HG03066 (cell line): ENCODE data around the gene TP53RK.

Experiments
- ATAC-seq: cut with Tn5 transposase; IDR thresholded peaks from one replicate; pipeline ENCODE4 v1.9.1; 2021; ENCODE audit warnings: low read depth; ENCODE audit not compliant: unreplicated experiment

Gene TP53RK

DNA sequence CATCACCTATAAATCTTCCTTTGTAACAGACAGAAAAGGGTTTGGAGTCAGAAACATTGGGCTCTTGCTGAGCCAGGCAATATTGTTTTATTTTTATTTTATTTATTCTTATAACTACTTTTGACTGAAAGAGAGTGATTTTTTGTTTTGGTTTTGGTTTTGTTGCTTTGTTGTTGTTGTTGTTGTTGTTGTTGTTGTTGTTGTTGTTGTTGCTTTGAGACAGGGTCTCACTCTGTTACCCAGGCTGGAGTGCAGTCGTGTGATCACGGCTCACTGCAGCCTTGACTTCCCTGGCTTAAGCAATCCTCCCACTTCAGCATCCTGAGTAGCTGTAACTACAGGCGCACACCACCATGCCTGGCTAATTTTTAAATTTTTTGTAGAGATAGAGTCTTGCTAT lies 22.9 kb downstream of the TP53RK start:
- ATAC-seq = no peak

- no peak for ATAC-seq
These were observed 23.6 kb downstream of the TP53RK start for GRCh38 chr20:46665602-46666001.

DNA sequence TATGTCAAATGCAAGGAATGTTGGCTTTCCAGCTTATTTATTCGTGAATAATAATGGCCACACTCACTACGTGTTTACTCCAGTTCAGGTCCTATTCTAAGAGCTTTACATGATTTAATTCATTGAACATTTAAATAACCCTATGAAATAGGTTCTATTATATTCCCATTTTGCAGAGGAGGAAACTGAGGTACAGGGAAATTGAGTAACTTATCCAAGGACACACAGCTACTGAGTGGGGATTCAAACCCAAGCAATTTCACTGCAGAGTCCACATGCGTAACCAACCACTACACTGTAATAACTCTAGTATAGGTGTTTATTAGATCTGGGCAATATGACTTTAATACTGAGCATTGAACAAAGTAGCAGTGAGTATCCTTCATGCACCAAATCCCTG lies 25.7 kb downstream of the TP53RK start:
- ATAC-seq = no peak

DNA sequence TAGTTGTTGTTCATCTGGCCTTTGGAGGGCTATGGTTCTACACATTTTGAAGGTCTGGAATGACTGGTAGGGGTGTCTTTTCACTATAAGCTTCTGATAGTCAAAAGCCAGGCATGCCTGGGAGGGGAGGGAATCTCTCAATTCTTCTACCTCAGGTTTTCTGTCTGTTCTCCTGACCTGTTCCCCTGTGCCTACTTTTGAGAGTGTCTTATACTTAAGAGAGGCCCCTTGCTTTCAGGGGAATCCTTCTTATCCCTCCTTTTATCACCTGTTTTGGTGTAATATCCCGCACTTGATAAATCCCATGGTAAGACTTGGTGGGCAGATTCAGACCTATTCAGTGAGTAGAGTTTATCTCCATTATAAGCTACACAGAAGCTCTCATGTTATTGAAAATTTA lies 27.6 kb downstream of the TP53RK start:
- ATAC-seq = no peak

- no peak for ATAC-seq
These were observed 28.8 kb downstream of the TP53RK start for GRCh38 chr20:46660487-46660886.

DNA sequence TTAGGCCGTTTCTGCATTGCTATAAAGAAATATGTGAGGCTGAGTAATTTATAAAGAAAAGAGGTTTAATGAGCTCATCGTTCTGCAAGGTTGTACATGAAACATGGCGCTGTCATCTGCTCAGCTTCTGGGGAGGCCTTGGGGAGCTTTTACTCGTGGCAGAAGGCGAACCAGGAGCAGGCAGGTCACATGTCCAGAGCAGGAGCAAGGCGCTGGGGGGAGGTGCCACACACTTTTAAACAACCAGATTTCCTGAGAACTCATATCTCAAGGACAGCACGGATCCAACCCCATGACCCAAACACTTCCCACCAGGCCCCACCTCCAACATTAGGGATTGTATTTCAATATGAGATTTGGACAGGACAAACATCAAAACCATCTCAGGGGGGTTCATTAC lies 31.6 kb downstream of the TP53RK start:
- no peak for ATAC-seq

DNA sequence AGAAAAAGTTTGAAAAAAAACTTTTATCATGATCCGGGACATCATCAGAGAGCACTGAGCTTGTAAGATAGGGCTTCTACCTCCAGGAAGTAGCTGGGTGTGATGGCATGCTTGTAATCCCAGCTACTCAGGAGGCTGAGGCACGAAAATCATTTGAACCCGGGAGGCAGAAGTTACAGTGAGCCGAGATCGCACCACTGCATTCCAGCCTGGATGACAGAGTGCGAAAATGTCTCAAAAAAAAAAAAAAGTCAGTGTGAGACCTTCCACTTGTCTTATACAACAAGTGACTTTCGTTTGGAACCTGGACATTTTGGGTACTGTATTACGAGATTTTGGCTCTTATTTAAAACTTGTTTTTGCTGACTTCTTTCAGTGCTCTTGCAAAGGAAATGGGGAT lies 32.1 kb downstream of the TP53RK start:
- no peak for ATAC-seq

GRCh38 chr20:46652699-46653098 lies 36.5 kb downstream of the TP53RK start:
- no peak for ATAC-seq

DNA sequence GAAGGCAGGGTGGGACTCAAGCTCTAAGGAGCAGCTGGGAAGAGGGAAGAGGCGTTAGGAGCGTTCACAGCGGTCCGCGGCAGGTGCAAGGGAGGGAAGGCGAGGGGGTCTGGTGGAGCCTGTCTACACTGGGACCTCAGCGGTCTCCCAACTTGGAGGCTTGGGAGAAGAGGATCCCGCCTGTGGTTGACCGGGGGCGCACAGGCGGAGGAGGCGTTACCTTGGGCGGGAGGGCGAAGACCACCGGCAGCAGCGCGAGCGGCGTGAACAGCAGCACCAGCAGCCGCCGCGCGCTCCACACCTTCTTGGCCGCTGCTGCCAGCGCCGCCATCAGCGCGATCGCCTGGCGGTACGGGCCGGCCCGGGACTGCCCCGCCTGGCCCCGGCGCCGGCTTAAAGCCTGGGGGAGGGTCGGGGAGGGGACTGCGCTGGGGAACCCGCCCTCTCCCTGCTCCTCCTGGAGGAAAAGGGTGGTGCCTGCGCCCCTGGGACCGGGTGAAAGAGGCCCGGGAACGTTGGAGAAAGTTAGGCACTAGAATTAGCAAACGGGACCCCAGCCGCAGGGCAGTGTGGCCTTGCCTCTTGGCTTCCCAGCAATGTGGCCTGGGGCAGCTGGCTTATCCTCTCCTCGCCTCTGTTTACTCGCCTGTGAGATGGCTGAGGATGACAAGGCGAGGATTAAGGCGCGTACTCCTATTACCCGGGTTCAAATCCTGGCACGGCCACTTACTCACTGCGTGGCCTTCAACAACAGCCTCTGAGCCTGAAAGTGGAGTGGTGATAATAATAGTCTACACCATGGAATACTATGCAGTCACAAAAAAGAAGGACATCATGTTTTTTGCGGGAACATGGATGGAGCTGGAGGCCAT lies 37.9 kb downstream of the TP53RK start, which contains the start of gene SLC13A3:
Gene SLC13A3 (minus strand): TSS at position 369 of the 872 bp plus-strand sequence. CDS start 38 bp downstream, at position 331.
- ATAC-seq = no peak

DNA sequence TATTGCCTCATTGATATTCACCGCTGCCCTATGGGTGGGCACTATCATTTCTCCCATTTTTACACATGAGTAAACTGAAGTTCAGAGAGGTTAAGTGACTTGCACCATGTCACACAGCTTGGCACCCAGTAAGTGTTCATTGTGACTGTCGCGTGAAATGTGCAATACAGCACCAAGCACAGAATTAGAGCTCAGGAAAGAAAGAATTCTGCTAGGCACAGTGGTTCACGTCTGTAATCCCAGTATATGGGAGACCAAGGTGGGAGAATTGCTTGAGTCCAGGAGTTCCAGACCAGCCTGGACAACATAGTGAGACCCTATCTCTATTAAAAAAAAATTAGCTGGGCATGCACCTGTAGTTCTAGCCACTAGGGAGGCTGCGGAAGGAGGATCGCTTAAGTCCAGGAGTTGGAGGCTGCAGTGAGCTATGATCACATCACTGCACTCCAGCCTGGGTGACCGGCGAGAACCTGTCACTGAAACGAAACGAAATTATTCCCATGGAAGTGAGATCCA lies 38.6 kb downstream of the TP53RK start:
- ATAC-seq = no peak

DNA sequence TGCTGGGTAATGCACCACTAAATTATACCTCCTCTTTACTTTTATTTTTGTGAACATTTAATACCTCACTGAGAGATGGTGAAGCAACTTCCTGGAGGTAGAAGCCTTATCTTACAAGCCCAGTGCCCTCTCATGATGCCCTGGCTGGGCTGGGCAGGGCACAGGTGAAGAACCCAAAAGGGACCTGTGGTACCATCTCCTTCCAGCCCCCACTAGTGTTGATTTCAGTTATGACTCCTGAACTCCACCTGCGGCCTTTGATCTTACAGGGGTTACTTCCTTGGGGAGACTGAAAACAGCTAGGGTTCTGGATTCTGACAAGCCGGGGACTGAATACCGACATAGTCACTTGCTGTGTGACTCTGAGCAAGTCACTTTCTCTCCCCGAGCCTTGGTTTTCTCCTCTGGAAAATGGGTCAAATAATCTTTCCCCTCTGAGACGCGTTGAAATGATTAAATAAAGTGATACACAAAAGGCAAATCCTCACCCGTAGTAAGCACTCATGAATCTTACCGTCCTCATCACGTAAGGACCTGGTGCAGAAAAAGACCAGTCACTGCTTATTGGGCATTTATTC lies 39.2 kb downstream of the TP53RK start:
- ATAC-seq = no peak

- ATAC-seq = no peak
These were observed 39.6 kb downstream of the TP53RK start for GRCh38 chr20:46649650-46649949.

DNA sequence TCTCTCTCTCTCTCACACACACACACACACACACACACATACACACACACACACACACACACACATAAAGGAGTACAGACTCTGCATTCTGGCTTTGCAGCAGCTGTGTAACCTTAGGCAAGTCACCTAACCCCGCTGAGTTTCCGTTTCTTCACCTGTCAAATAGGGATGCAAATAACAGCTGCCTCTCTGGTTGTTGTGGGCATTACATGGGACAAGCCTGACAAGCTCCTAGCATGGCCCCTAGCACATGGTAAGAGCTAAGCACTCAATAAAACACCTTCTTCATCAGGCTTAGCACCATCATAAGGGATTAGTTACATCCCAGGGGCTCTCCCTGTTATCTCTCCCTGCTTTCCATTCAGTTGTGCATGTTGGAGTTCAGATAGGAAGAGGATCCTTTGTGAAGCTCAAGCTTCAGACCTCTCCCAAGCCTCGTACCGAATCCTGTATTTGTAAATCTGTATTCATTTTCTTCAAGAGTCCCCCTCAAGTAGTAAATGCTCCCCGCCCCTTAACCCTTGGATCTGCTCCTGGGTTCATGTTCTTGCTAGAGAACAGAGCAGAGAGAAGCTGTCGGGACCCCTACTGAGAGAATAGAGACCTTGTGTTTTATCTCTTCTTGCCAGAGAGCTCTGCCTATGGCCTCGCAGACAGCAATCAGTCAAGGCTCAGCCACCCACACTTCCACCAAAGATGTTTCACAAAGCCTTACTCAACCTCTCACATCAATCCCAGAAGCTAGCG lies 40.2 kb downstream of the TP53RK start:
- no peak for ATAC-seq

DNA sequence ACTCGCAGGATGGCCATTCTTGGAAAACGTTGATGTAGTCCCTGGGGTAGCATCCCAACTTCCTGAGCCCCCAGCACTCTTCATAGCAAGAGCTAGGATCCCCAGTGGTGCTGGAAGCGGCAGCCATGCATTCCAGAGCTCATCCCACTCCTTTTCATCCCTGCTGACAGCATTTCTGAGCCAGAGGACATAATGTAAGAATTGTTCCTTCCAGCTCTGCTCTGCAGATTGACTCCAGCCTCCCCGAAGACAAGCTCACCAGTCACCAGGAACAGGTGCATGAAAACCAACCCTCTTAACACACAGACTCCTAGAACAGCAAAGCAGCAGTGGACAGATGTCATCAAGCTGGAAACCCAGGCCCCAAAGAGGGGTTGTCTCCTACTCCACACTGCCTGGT lies 41.8 kb downstream of the TP53RK start:
- no peak for ATAC-seq

GRCh38 chr20:46646659-46647380 lies 42.4 kb downstream of the TP53RK start:
- no peak for ATAC-seq

GRCh38 chr20:46646122-46646521 lies 43.1 kb downstream of the TP53RK start:
- ATAC-seq = no peak

DNA sequence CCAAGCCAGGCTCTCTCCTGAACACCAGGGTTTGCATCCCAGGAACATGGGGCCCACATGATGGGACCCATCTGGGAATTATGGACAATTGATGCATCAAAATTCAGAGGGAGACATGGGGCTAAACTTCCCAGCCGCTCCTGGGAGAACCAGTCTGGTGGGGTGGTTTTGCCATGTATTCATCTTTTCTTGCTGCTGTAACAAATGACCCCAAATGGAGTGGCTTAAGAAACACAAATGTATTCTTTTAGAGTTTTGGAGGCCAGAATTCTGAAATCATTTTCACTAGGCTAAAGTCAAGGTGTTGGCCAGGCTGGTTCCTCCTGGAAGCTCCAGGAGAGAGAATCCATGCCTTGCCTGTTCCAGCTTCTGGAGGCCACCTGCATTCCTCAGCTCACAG lies 44.5 kb downstream of the TP53RK start:
- ATAC-seq = no peak

GRCh38 chr20:46644160-46644559 lies 45.1 kb downstream of the TP53RK start:
- ATAC-seq = no peak

- no peak for ATAC-seq
These were observed 46.3 kb downstream of the TP53RK start for GRCh38 chr20:46642969-46643343.

DNA sequence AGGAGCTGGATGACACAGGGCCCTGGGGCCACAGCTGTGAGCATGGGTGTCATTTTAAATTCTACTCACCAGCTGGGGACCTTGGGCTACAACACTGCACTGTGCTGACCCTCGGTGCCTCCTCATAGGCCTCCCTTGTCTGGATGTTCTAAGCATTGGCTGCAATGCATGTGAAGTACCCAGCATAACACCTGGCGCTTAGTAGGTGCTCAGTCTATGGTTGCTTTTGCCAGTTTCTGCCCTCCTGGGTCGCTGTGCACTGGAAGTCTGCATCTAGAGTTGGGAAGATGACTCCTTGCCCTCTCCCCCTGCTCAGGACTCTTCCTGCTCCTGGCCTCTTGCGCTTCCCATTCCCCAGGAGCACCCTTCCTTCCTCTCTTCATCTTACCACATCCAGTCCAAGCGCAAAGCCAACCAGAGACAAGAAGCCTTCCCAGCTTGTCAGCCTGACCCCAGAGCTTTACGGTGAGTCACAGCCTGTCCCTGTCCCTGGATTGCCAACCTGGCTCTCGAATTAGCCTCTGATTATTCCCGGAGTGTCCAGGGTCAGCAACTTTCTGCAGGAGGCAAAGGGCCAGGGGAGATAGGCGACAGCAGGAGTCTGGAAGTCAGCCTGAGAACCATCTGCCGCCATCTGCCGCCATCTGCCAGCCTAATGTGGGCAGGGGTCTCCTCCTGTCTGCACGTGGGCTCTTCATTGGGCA lies 46.8 kb downstream of the TP53RK start:
- ATAC-seq = no peak
